HG03280 (cell line): ENCODE measurements around the gene STARD7.
A peak's percentile ranks its signal among the peaks of the same experiment; 100 is the strongest.
"Not testable (repeated sequence)": the region's sequence is repeated elsewhere in the genome, so short reads cannot be mapped to it uniquely, and the experiment has no call there.

Experiments used
- ATAC-seq: cut with Tn5 transposase; IDR thresholded peaks from one replicate; pipeline ENCODE4 v1.9.1; 2021; ENCODE audit warnings: mild to moderate bottlenecking, moderate library complexity; ENCODE audit not compliant: unreplicated experiment

The STARD7 gene

GRCh38 chr2:96150007-96150640 lies 58.5 kb downstream of the STARD7 start:
- no peak for ATAC-seq

- peak; percentile 41 for ATAC-seq
These were observed 60.0 kb downstream of the STARD7 start for GRCh38 chr2:96148410-96149217.

GRCh38 chr2:96147593-96148201 lies 60.9 kb downstream of the STARD7 start:
- no peak for ATAC-seq

GRCh38 chr2:96146881-96147592 lies 61.6 kb downstream of the STARD7 start:
- no peak for ATAC-seq

- peak; percentile 24 for ATAC-seq
These were observed 62.3 kb downstream of the STARD7 start for GRCh38 chr2:96146153-96146880.

GRCh38 chr2:96145848-96146152 lies 62.8 kb downstream of the STARD7 start:
- no peak for ATAC-seq

GRCh38 chr2:96145036-96145847 lies 63.4 kb downstream of the STARD7 start, which contains the start of gene DUSP2:
DUSP2 (minus strand) TSS chr2:96145440; CDS start chr2:96145354, 86 bp downstream.
- ATAC-seq, result peak; percentile 51

- ATAC-seq, result no peak
These were observed 64.1 kb downstream of the STARD7 start for GRCh38 chr2:96144481-96145035.

GRCh38 chr2:96143848-96144480 lies 64.7 kb downstream of the STARD7 start:
- no peak for ATAC-seq

GRCh38 chr2:96143231-96143847 lies 65.3 kb downstream of the STARD7 start:
- no peak for ATAC-seq

GRCh38 chr2:96142217-96143113 lies 66.2 kb downstream of the STARD7 start:
- no peak for ATAC-seq

GRCh38 chr2:96141624-96141967 lies 67.0 kb downstream of the STARD7 start:
- not testable (repeated sequence) for ATAC-seq

GRCh38 chr2:96140941-96141623 lies 67.5 kb downstream of the STARD7 start:
- ATAC-seq, result no peak

GRCh38 chr2:96139181-96139758 lies 69.4 kb downstream of the STARD7 start:
- no peak for ATAC-seq

GRCh38 chr2:96138179-96139145 lies 70.2 kb downstream of the STARD7 start, which contains the start of gene ASTL:
ASTL (minus strand) TSS chr2:96138502; CDS start chr2:96138436, 66 bp downstream.
- peak; percentile 36 for ATAC-seq
